AG09309 (cell line): ENCODE data around the gene TSPAN15.
"Not testable (repeated sequence)": the region's sequence is repeated elsewhere in the genome, so short reads cannot be mapped to it uniquely, and the experiment has no call there.

ENCODE experiments used
- DNase-seq: peaks from one replicate; pipeline ENCODE4 v3.0.0-alpha.2; 2010; ENCODE audit warnings: low read depth
- H3K4me3 ChIP-seq: 2 replicates; pipeline ENCODE4 v1.5.1; 2011; ENCODE audit warnings: mild to moderate bottlenecking, low read depth, low read length, moderate library complexity; ENCODE audit not compliant: control insufficient read depth
- CTCF ChIP-seq: IDR thresholded peaks from 2 replicates; pipeline ENCODE4 v1.5.1; 2011; ENCODE audit warnings: mild to moderate bottlenecking, low read depth, low read length, inconsistent platforms; ENCODE audit not compliant: insufficient read depth, control insufficient read depth; ENCODE audit errors: missing control alignments

TSPAN15 gene

DNA sequence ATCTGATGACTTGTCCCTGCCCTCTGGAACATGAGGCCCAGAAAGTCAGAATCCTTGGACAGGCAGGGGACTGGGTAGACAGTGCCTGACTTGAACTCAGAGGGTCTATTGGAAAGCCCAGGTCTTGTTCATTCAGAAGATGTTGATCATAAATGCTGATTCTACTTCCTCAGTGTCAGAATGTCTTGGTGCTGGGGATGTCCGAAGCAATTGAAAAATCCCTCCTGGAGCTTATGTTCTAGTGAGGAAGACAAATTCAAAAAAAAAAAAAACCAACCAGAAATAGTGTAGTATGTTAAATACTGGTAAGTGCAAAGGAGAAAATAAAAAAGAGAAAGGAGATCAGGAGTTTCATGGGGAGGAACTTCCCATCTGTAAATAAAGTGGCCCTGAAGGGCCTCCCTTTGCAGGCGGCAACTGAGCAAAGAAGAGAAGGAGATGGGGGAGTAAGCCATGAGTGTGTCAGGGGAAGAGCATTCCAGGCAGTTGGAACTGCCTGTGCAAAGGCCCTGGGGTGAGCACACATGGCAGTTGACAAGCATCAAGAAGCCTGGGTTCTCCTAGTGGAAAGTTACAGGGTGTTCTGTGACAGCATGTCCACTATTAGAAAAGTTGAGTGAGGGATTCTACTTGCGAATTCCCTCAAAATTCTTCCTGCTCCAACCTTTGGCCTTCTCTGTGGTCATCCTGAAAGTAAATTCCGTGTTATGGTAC is 30.7 kb downstream of the TSPAN15 start:
- no peak for TF ChIP-seq CTCF
- no peak for DNase-seq
- H3K4me3 ChIP-seq, result no peak overlapping the region

DNA sequence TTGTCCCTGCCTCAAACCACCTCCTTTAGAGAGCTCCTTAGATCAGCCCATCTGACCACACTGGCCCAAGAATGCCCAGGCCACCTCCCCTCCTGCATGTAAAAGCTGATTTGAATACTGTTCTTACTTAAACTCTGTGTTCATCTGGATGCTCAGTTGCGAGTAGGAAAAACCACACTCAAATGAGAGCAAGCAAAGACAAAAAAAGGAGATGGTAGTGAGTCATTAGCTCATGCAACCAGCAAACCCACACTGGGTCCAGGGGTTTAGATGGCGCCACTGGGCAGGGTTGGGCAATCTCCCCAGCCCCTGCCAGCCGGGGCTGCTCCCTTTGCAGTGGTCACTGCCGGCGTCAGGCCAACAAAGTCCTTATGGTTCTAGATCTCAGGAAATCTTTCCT is 32.7 kb downstream of the TSPAN15 start:
- DNase-seq, result peak; percentile 29
- no peak for TF ChIP-seq CTCF
- H3K4me3 ChIP-seq, result no peak overlapping the region

DNA sequence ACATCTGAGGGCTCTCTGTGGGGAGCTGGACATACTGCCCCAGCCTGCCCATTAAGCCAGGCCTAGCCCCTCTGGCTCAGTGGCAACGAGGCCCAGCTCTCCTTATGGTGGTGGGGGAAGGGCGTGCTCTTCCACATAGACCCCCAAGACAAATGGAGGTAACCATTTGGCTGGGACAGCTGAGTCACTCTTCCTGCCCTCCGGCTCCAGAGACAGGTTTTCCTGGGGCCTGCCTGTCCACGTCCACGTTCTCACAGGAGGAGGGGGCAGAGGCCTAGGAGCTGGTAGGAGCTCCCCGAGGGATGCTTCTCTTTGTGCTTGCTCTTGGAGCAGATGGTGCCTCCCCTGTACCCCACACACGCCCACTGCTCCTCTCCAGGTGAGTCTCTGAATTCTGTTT is 33.5 kb downstream of the TSPAN15 start:
- no peak for TF ChIP-seq CTCF
- DNase-seq, result no peak
- H3K4me3 ChIP-seq, result no peak overlapping the region

DNA sequence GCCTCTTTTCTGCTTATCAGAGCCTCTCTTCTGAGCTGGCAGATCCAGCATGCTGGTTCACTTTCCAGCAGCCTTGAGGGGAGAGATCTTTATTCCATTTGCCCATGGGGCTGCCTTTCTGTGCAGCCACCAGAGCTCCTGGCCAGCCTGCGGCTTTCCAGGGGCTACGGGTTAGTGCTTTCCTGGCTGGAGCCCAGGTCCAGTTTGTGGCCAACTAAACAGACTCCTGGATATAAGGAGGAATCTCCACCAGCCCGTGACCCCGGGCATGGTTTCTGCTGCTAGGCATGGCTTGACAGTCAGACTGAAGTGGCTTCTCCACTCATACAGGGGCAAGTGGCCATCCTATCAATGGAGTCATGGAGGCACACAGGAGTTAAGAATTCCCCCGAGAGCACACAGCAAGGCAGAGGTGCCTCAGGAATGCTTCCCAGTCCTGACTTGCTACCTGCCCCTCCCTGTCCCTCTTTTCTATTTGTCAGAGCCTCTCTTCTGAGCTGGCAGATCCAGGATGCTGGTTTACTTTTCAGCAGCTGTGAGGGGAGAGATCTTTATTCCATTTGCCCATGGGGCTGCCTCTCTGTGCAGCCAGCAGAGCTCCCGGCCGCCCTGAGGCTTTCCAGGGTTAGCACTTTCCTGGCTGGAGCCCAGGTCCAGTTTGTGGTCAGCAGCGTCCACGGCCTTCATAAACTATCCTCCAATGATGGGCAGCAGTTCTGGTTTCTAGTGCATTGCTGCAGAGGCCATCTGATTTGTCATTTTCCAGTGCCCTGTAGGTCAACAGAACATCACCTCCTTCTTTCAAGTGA is 35.9 kb downstream of the TSPAN15 start:
- DNase-seq, result no peak
- H3K4me3 ChIP-seq, result no peak overlapping the region
- no peak for TF ChIP-seq CTCF

GRCh38 chr10:69488149-69488844 is 37.0 kb downstream of the TSPAN15 start:
- not testable (repeated sequence) for H3K4me3 ChIP-seq, DNase-seq

- H3K4me3 ChIP-seq, DNase-seq: not testable (repeated sequence)
Measured at GRCh38 chr10:69488856-69489255, 37.6 kb downstream of the TSPAN15 start.

GRCh38 chr10:69489506-69490090 is 38.3 kb downstream of the TSPAN15 start:
- DNase-seq, result no peak
- TF ChIP-seq CTCF, result no peak
- no peak overlapping the region for H3K4me3 ChIP-seq
